ENCODE results near the gene PTPRF.

The PTPRF gene

DNA sequence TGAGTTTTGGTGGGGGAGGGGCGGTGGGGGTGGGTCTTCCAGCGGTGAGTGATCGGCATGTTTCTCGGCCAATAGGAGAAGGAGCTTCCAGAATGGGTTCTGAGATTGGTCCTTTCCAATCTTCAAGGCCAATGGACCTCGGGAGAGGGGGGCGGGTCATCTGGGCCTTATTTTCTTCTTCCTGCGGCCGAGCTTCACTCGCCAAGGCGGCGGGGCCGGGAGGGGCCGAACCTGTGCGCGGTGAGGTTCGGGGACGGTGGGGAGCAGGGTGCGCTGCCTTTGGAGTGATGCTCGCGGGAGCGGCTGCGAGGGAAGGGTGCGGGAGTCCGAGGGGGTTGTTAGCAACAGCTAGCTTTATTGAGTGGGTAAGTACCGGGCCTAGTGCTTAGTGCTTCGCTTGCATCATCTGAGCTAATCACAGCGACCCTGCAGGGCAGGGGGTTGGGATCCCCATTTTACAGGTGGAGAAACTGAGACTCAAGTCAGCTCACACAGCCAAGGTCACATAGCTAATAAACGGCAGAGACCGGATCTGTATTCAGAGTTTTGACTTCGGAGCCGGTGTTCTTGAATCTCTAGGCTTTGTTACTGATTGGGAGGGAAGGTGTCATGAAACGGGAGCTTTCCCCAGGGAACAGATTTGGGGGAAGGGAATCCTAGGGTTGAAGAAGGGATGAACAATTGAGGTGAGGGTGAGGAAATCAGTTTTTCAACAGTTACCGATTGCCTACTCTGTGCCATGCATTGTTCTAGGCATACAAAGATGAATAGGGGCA, 119.8 kb downstream of the PTPRF start:
- H3K4me3 ChIP-seq (ENCODE audit: severe bottlenecking), result peak overlapping the region; percentile 60
- H3K4me1 ChIP-seq (ENCODE audit: insufficient read depth, poor library complexity, severe bottlenecking), result peaks cover 13% of the 10 kb centered on the region
- TF ChIP-seq, protein P1, sequence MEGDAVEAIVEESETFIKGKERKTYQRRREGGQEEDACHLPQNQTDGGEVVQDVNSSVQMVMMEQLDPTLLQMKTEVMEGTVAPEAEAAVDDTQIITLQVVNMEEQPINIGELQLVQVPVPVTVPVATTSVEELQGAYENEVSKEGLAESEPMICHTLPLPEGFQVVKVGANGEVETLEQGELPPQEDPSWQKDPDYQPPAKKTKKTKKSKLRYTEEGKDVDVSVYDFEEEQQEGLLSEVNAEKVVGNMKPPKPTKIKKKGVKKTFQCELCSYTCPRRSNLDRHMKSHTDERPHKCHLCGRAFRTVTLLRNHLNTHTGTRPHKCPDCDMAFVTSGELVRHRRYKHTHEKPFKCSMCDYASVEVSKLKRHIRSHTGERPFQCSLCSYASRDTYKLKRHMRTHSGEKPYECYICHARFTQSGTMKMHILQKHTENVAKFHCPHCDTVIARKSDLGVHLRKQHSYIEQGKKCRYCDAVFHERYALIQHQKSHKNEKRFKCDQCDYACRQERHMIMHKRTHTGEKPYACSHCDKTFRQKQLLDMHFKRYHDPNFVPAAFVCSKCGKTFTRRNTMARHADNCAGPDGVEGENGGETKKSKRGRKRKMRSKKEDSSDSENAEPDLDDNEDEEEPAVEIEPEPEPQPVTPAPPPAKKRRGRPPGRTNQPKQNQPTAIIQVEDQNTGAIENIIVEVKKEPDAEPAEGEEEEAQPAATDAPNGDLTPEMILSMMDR (IDR thresholded peaks at IDR 0.05; ENCODE audit: poor library complexity, severe bottlenecking), result no peak
- peak; percentile 97 for DNase-seq (ENCODE audit: low spot score)
- peak overlapping the region; percentile 88 for H3K27ac ChIP-seq (ENCODE audit: poor library complexity, severe bottlenecking)
- ATAC-seq (ENCODE audit: low read depth), result peak; percentile 69
- no peaks in the 10 kb centered on the region for H3K9me3 ChIP-seq (ENCODE audit: severe bottlenecking)
- H3K36me3 ChIP-seq (ENCODE audit: low read depth), result peaks cover 32% of the 10 kb centered on the region
- H3K27me3 ChIP-seq (ENCODE audit: insufficient read depth, poor library complexity, severe bottlenecking), result no peaks in the 10 kb centered on the region

DNA sequence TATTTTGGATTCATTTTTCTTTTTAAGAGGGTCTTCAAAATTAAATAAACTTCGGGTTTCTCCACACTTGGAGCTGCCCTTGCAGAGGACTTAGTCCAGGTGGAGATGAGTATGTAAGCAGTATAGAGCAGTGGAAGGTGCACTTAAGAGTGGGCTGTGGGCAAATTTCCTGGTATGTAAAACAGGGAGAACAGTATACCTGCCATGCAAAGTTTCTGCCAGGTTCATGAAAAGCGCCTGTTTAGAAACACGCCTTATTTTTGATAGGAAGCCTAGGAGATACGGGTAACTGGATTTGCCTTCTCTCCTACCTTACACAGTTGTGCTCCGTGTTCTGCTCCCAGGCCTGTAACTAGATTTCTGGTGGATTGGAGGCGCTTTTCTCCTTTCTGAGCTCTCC, 120.5 kb downstream of the PTPRF start:
- DNase-seq (ENCODE audit: low spot score) (no peak), ATAC-seq (ENCODE audit: low read depth) (no peak)
- Histone ChIP-seq H3K36me3 (ENCODE audit: low read depth) (peaks cover 39% of the 10 kb centered on the region), H3K27ac (ENCODE audit: poor library complexity, severe bottlenecking) (peak overlapping the region; percentile 88), H3K9me3 (ENCODE audit: severe bottlenecking) (no peaks in the 10 kb centered on the region), H3K4me1 (ENCODE audit: insufficient read depth, poor library complexity, severe bottlenecking) (peaks cover 13% of the 10 kb centered on the region), H3K27me3 (ENCODE audit: insufficient read depth, poor library complexity, severe bottlenecking) (no peaks in the 10 kb centered on the region), H3K4me3 (ENCODE audit: severe bottlenecking) (peak overlapping the region; percentile 60)
- TF ChIP-seq, protein P1 (IDR thresholded peaks at IDR 0.05; ENCODE audit: poor library complexity, severe bottlenecking), result no peak

DNA sequence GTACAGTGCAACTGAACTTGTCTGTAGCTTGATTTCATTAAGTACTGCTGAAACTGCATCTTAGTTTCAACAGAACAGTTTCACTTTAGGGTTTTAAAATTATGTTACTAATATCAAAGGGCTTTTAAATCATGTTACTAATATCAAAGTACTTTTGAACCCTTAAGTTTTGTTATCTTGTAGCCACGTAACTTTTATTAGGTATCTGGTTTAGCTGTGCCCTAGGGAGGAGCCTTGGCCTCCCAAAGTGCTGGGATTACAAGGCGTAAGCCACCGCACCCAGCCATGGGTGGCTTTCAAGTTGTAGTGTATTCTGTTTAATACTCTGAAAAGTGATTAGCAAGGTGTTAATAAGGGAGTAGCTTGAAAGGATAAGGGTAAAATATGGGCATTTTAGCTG, 121.2 kb downstream of the PTPRF start:
- H3K27me3 ChIP-seq (ENCODE audit: insufficient read depth, poor library complexity, severe bottlenecking), result no peaks in the 10 kb centered on the region
- ATAC-seq (ENCODE audit: low read depth) (no peak), DNase-seq (ENCODE audit: low spot score) (no peak)
- TF ChIP-seq, protein P1 (IDR thresholded peaks at IDR 0.05; ENCODE audit: poor library complexity, severe bottlenecking), result no peak
- no peaks in the 10 kb centered on the region for H3K9me3 ChIP-seq (ENCODE audit: severe bottlenecking)
- H3K36me3 ChIP-seq (ENCODE audit: low read depth), result peaks cover 46% of the 10 kb centered on the region
- H3K4me1 ChIP-seq (ENCODE audit: insufficient read depth, poor library complexity, severe bottlenecking), result peaks cover 13% of the 10 kb centered on the region
- H3K4me3 ChIP-seq (ENCODE audit: severe bottlenecking), result peak overlapping the region; percentile 60
- H3K27ac ChIP-seq (ENCODE audit: poor library complexity, severe bottlenecking), result peak overlapping the region; percentile 88

DNA sequence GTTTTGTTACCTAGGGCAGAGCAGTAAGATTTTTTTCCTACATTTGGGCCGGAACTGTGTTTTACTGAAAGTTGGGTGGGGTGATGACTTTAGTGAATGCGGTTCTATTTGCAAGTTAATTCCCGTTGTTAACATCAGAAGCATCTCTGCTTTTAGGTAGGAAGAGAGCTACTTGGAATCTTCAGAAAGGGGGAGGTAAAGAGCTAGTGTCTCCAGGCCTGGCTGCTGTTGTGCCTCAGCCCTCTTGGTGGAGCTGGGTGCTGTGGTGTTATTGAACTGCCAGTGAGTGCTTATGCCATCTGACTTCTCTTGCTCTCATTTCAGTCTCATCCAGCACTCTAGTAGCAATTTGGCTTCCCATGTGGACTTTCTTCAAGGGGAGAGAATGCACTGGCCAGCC, 122.7 kb downstream of the PTPRF start:
- TF ChIP-seq, protein P1 (IDR thresholded peaks at IDR 0.05; ENCODE audit: poor library complexity, severe bottlenecking), result peak; percentile 53
- Histone ChIP-seq H3K4me3 (ENCODE audit: severe bottlenecking) (no peak overlapping the region), H3K27ac (ENCODE audit: poor library complexity, severe bottlenecking) (peak overlapping the region; percentile 88), H3K4me1 (ENCODE audit: insufficient read depth, poor library complexity, severe bottlenecking) (peaks cover 11% of the 10 kb centered on the region), H3K36me3 (ENCODE audit: low read depth) (peaks cover 60% of the 10 kb centered on the region), H3K27me3 (ENCODE audit: insufficient read depth, poor library complexity, severe bottlenecking) (no peaks in the 10 kb centered on the region), H3K9me3 (ENCODE audit: severe bottlenecking) (no peaks in the 10 kb centered on the region)
- DNase-seq (ENCODE audit: low spot score), result no peak
- no peak for ATAC-seq (ENCODE audit: low read depth)

DNA sequence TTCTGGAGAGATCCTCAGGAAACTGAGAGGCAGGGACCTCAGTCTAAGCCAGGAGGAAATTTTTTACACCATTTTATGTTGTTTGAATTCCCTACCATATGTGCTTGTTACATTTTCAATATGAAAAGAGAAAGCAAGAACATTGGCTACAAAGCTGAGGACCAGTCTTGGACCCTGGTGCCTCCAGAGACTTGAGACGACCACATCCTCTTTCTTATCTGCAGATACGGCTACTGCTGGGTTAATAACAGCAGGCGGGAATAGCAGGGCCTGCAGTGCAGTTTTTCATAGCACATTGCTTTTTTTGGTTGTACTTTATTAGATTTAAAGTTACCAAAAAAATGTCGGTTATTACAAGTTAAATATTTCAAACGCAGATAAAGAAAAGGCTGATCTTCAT, 123.2 kb downstream of the PTPRF start:
- no peak for ATAC-seq (ENCODE audit: low read depth)
- no peak for DNase-seq (ENCODE audit: low spot score)
- Histone ChIP-seq H3K9me3 (ENCODE audit: severe bottlenecking) (no peaks in the 10 kb centered on the region), H3K4me3 (ENCODE audit: severe bottlenecking) (no peak overlapping the region), H3K27me3 (ENCODE audit: insufficient read depth, poor library complexity, severe bottlenecking) (no peaks in the 10 kb centered on the region), H3K36me3 (ENCODE audit: low read depth) (peaks cover 65% of the 10 kb centered on the region), H3K4me1 (ENCODE audit: insufficient read depth, poor library complexity, severe bottlenecking) (peaks cover 5% of the 10 kb centered on the region), H3K27ac (ENCODE audit: poor library complexity, severe bottlenecking) (peak overlapping the region; percentile 88)
- TF ChIP-seq, protein P1 (IDR thresholded peaks at IDR 0.05; ENCODE audit: poor library complexity, severe bottlenecking), result no peak

Data from RWPE2 (cell line).